Nephron (organoid): ENCODE data around the gene MYBPC1.
A peak's percentile ranks its signal among the peaks of the same experiment; 100 is the strongest.
"Not testable (repeated sequence)": the region's sequence is repeated elsewhere in the genome, so short reads cannot be mapped to it uniquely, and the experiment has no call there.

Source experiments
- H3K27ac Mint-ChIP-seq, 3 experiments: 2 replicates each; pipeline ENCODE4 v1.8.0; 2020; ENCODE audit warnings: mixed read lengths in 3 of 3, mild to moderate bottlenecking in 2 of 3, moderate library complexity in 1 of 3
- H3K27me3 Mint-ChIP-seq: 2 replicates; pipeline ENCODE4 v1.8.0; 2021; ENCODE audit warnings: low read depth, mild to moderate bottlenecking, moderate library complexity, mixed read lengths
- H3K36me3 Mint-ChIP-seq: 2 replicates; pipeline ENCODE4 v1.8.0; 2020; ENCODE audit warnings: low read depth, mixed read lengths
- H3K4me1 Mint-ChIP-seq: 2 replicates; pipeline ENCODE4 v1.8.0; 2020; ENCODE audit warnings: mixed read lengths
- H3K4me3 Mint-ChIP-seq, 3 experiments: 2 replicates each; pipeline ENCODE4 v1.8.0; 2020; ENCODE audit warnings: mild to moderate bottlenecking in 3 of 3, mixed read lengths in 3 of 3, moderate library complexity in 2 of 3
- H3K9me3 Mint-ChIP-seq: 2 replicates; pipeline ENCODE4 v1.8.0; 2020; ENCODE audit warnings: mixed read lengths
- TF ChIP-seq, protein P1 (sequence below), 3 experiments: fragments of 200-600 bp; sonication (generic); IDR thresholded peaks; one replicate each; pipeline ENCODE4 v1.5.0; 2021; ENCODE audit warnings: antibody characterized with exemption in 3 of 3; ENCODE audit not compliant: unreplicated experiment in 3 of 3

MYBPC1 gene

DNA sequence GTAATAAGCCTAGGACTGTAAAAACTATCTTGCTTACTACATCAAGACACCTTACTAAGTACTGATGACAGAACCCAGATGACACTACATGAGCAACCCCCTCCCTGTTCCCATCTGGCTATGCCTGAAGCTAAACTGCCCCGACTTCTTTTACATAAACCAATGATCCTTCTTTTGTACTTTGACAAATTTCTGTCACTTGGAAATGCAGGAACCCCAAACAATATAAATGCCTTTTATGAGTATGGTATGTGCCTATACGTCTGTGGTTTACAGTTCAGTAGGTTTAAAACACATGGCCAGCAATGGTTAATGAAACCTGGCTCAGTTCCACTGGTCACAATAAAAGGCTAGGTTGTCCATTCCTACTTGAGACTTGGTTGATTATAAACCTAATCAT, 138.4 kb downstream of the MYBPC1 start:
- no peaks in the 10 kb centered on the region for H3K27me3 Mint-ChIP-seq
- TF ChIP-seq, protein P1, sequence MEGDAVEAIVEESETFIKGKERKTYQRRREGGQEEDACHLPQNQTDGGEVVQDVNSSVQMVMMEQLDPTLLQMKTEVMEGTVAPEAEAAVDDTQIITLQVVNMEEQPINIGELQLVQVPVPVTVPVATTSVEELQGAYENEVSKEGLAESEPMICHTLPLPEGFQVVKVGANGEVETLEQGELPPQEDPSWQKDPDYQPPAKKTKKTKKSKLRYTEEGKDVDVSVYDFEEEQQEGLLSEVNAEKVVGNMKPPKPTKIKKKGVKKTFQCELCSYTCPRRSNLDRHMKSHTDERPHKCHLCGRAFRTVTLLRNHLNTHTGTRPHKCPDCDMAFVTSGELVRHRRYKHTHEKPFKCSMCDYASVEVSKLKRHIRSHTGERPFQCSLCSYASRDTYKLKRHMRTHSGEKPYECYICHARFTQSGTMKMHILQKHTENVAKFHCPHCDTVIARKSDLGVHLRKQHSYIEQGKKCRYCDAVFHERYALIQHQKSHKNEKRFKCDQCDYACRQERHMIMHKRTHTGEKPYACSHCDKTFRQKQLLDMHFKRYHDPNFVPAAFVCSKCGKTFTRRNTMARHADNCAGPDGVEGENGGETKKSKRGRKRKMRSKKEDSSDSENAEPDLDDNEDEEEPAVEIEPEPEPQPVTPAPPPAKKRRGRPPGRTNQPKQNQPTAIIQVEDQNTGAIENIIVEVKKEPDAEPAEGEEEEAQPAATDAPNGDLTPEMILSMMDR (IDR thresholded peaks at IDR 0.05; ENCODE audit: unreplicated experiment in 3 of 3) = no peak
- H3K9me3 Mint-ChIP-seq = no peaks in the 10 kb centered on the region
- H3K27ac Mint-ChIP-seq = peak overlapping the region; percentile 66 to 80 (median 70)
- H3K4me1 Mint-ChIP-seq = no peaks in the 10 kb centered on the region
- H3K36me3 Mint-ChIP-seq = peaks cover 31% of the 10 kb centered on the region
- H3K4me3 Mint-ChIP-seq = no peak overlapping the region

DNA sequence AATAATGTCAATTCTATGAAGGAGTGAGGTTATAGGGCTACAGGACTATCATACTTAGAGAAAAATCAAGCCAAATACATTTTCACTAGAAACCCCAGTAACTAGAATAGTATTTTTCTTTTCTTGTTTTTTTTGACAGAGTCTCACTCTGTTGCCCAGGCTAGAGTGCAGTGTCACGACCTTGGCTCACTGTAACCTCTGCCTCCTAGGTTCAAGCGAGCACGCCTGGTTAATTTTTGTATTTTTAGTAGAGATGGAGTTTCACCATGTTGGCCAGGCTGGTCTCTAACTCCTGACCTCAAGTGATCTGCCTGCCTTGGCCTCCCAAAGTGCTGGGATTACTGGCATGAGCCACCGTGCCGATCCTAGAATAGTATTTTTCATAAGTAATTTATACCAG, 139.7 kb downstream of the MYBPC1 start:
- not testable (repeated sequence) for H3K27me3 Mint-ChIP-seq, H3K4me1 Mint-ChIP-seq, H3K9me3 Mint-ChIP-seq, H3K27ac Mint-ChIP-seq, H3K4me3 Mint-ChIP-seq
- peaks cover 28% of the 10 kb centered on the region for H3K36me3 Mint-ChIP-seq
